Trophoblast cell (in vitro differentiated cells and primary cell): Measurements from ENCODE around the gene SPRYD3.

ENCODE experiments used
- DNase-seq, 2 donors: peaks; one replicate each; pipeline ENCODE4 v3.0.0-alpha.2; 2016
- H2AFZ ChIP-seq: 2 replicates; pipeline ENCODE4 v1.6.1; 2013; ENCODE audit warnings: low read length, moderate library complexity, mild to moderate bottlenecking; ENCODE audit not compliant: insufficient read depth, poor library complexity
- H2AK5ac ChIP-seq: 2 replicates; pipeline ENCODE4 v1.6.1; 2013; ENCODE audit warnings: mild to moderate bottlenecking, low read length
- H2BK120ac ChIP-seq: 2 replicates; pipeline ENCODE4 v1.6.1; 2013; ENCODE audit warnings: low read length, mild to moderate bottlenecking, moderate library complexity; ENCODE audit not compliant: insufficient read depth, poor library complexity
- H2BK12ac ChIP-seq: 2 replicates; pipeline ENCODE4 v1.6.1; 2013; ENCODE audit warnings: mild to moderate bottlenecking, low read length, moderate library complexity
- H2BK5ac ChIP-seq: 2 replicates; pipeline ENCODE4 v1.6.1; 2013; ENCODE audit warnings: low read length, low read depth, moderate library complexity, mild to moderate bottlenecking; ENCODE audit not compliant: poor library complexity
- H3K14ac ChIP-seq: 2 replicates; pipeline ENCODE4 v1.6.1; 2013; ENCODE audit warnings: mild to moderate bottlenecking, low read length
- H3K18ac ChIP-seq: 2 replicates; pipeline ENCODE4 v1.6.1; 2013; ENCODE audit warnings: mild to moderate bottlenecking, low read length
- H3K23ac ChIP-seq: 2 replicates; pipeline ENCODE4 v1.6.1; 2013; ENCODE audit warnings: low read length
- H3K27ac ChIP-seq: 2 replicates; pipeline ENCODE4 v1.5.1; 2013; ENCODE audit warnings: low read depth, mild to moderate bottlenecking, inconsistent platforms, low read length, moderate library complexity
- H3K27me3 ChIP-seq: 2 replicates; pipeline ENCODE4 v1.6.1; 2013; ENCODE audit warnings: inconsistent platforms, mild to moderate bottlenecking, low read length, moderate library complexity; ENCODE audit not compliant: insufficient read depth
- H3K36me3 ChIP-seq, 2 experiments: 1 replicate in 1 of 2; 2 replicates in 1 of 2; pipeline ENCODE4 v1.6.1; 2013; ENCODE audit warnings: low read length in 2 of 2, mild to moderate bottlenecking in 2 of 2, moderate library complexity in 1 of 2; ENCODE audit not compliant: insufficient read depth in 2 of 2, control insufficient read depth in 1 of 2
- H3K4ac ChIP-seq: 2 replicates; pipeline ENCODE4 v1.6.1; 2013; ENCODE audit warnings: low read depth, mild to moderate bottlenecking, low read length, moderate library complexity
- H3K4me1 ChIP-seq, 2 experiments: 1 replicate in 1 of 2; 2 replicates in 1 of 2; pipeline ENCODE4 v1.6.1; 2013; ENCODE audit warnings: low read length in 2 of 2, mild to moderate bottlenecking in 2 of 2, moderate library complexity in 1 of 2; ENCODE audit not compliant: insufficient read depth in 2 of 2, control insufficient read depth in 1 of 2
- H3K4me2 ChIP-seq: 2 replicates; pipeline ENCODE4 v1.6.1; 2013; ENCODE audit warnings: inconsistent platforms, mild to moderate bottlenecking, low read length, moderate library complexity
- H3K4me3 ChIP-seq: 2 replicates; pipeline ENCODE4 v1.5.1; 2013; ENCODE audit warnings: mild to moderate bottlenecking, low read depth, low read length, inconsistent platforms
- H3K79me1 ChIP-seq: one replicate; pipeline ENCODE4 v1.6.1; 2013; ENCODE audit warnings: low read length
- H3K79me2 ChIP-seq: 2 replicates; pipeline ENCODE4 v1.6.1; 2013; ENCODE audit warnings: low read length, mild to moderate bottlenecking; ENCODE audit not compliant: control insufficient read depth, insufficient read depth, poor library complexity
- H3K9ac ChIP-seq: 2 replicates; pipeline ENCODE4 v1.6.1; 2013; ENCODE audit warnings: mild to moderate bottlenecking, low read length
- H3K9me3 ChIP-seq: 2 replicates; pipeline ENCODE4 v1.6.1; 2013; ENCODE audit warnings: low read depth, mild to moderate bottlenecking, control low read depth, inconsistent platforms, low read length; ENCODE audit not compliant: insufficient read depth
- H4K12ac ChIP-seq: 2 replicates; pipeline ENCODE4 v1.6.1; 2013; ENCODE audit warnings: low read depth, mild to moderate bottlenecking, low read length, moderate library complexity
- H4K8ac ChIP-seq: 2 replicates; pipeline ENCODE4 v1.6.1; 2013; ENCODE audit warnings: low read depth, mild to moderate bottlenecking, low read length, moderate library complexity
- H4K91ac ChIP-seq: one replicate; pipeline ENCODE4 v1.6.1; 2013; ENCODE audit warnings: low read depth, mild to moderate bottlenecking, low read length, moderate library complexity
- WGBS: extraction: QIAGEN DNeasy Blood & Tissue Kit; methylation state at CpG from one replicate; pipeline ENCODE4 v1.1.7; 2013; ENCODE audit warnings: missing lambda C conversion rate; ENCODE audit not compliant: insufficient read length, insufficient coverage; ENCODE audit errors: extremely low coverage; 5-methylcytosine and 5-hydroxymethylcytosine counted together

The SPRYD3 gene

GRCh38 chr12:53060064-53060720 is 19.0 kb downstream of the SPRYD3 start:
- Histone ChIP-seq H3K18ac (no peak overlapping the region), H3K4ac (no peak overlapping the region), H2BK12ac (no peak overlapping the region), H3K9ac (no peak overlapping the region), H3K27me3 (no peaks in the 10 kb centered on the region), H3K4me3 (no peak overlapping the region), H2BK120ac (no peak overlapping the region), H3K14ac (no peak overlapping the region), H4K91ac (no peak overlapping the region), H4K12ac (no peak overlapping the region), H3K23ac (no peak overlapping the region), H3K79me2 (no peaks in the 10 kb centered on the region), H3K9me3 (peaks cover 2% of the 10 kb centered on the region), H2BK5ac (no peak overlapping the region), H3K4me2 (no peak overlapping the region), H3K79me1 (no peaks in the 10 kb centered on the region), H3K27ac (no peak overlapping the region), H4K8ac (no peak overlapping the region), H2AK5ac (no peak overlapping the region), H3K36me3 (peaks cover 8 to 10% of the 10 kb centered on the region in 2 experiments), H2AFZ (no peak overlapping the region), H3K4me1 (no peaks in the 10 kb centered on the region)
- no peak for DNase-seq
- WGBS, result no CpG with 5 or more reads among the region's 17 CpGs

GRCh38 chr12:53059434-53060063 is 19.6 kb downstream of the SPRYD3 start:
- Histone ChIP-seq H3K9ac (no peak overlapping the region), H3K18ac (no peak overlapping the region), H3K14ac (no peak overlapping the region), H4K8ac (no peak overlapping the region), H3K79me1 (no peaks in the 10 kb centered on the region), H2BK5ac (no peak overlapping the region), H2BK120ac (no peak overlapping the region), H3K23ac (no peak overlapping the region), H3K4me3 (no peak overlapping the region), H3K36me3 (peaks cover 5 to 6% of the 10 kb centered on the region in 2 experiments), H2AFZ (no peak overlapping the region), H2BK12ac (no peak overlapping the region), H3K4ac (no peak overlapping the region), H3K27me3 (no peaks in the 10 kb centered on the region), H3K79me2 (no peaks in the 10 kb centered on the region), H3K4me1 (no peaks in the 10 kb centered on the region), H4K91ac (no peak overlapping the region), H2AK5ac (no peak overlapping the region), H4K12ac (no peak overlapping the region), H3K4me2 (no peak overlapping the region), H3K9me3 (peaks cover 2% of the 10 kb centered on the region), H3K27ac (no peak overlapping the region)
- WGBS, result no CpG with 5 or more reads among the region's 24 CpGs
- DNase-seq, result no peak

GRCh38 chr12:53058674-53059433 is 20.3 kb downstream of the SPRYD3 start:
- no peak overlapping the region for H3K4me3 ChIP-seq
- H3K36me3 ChIP-seq, result peaks cover 1 to 2% of the 10 kb centered on the region in 2 experiments
- no peaks in the 10 kb centered on the region for H3K79me2 ChIP-seq
- no peak overlapping the region for H3K23ac ChIP-seq
- H3K79me1 ChIP-seq, result peaks cover 2% of the 10 kb centered on the region
- no peak overlapping the region for H2AFZ ChIP-seq
- no peaks in the 10 kb centered on the region for H3K27me3 ChIP-seq
- no peak overlapping the region for H3K27ac ChIP-seq
- H4K12ac ChIP-seq, result no peak overlapping the region
- no peak overlapping the region for H3K18ac ChIP-seq
- WGBS, result no CpG with 5 or more reads among the region's 35 CpGs
- no peak overlapping the region for H4K91ac ChIP-seq
- H2AK5ac ChIP-seq, result no peak overlapping the region
- peaks cover 0 to 1% of the 10 kb centered on the region in 2 experiments for H3K4me1 ChIP-seq
- no peaks in the 10 kb centered on the region for H3K9me3 ChIP-seq
- no peak overlapping the region for H3K9ac ChIP-seq
- DNase-seq, result no peak
- no peak overlapping the region for H3K4ac ChIP-seq
- no peak overlapping the region for H2BK12ac ChIP-seq
- no peak overlapping the region for H4K8ac ChIP-seq
- H3K4me2 ChIP-seq, result no peak overlapping the region
- H2BK5ac ChIP-seq, result no peak overlapping the region
- H3K14ac ChIP-seq, result no peak overlapping the region
- H2BK120ac ChIP-seq, result no peak overlapping the region

- H2AK5ac ChIP-seq, result no peak overlapping the region
- H2AFZ ChIP-seq, result no peak overlapping the region
- peaks cover 2% of the 10 kb centered on the region for H3K79me1 ChIP-seq
- no peaks in the 10 kb centered on the region for H3K9me3 ChIP-seq
- no peak overlapping the region for H2BK120ac ChIP-seq
- no peak overlapping the region for H3K4ac ChIP-seq
- no peak overlapping the region for H4K12ac ChIP-seq
- H3K4me1 ChIP-seq, result peaks cover 6% of the 10 kb centered on the region in 2 experiments
- H3K14ac ChIP-seq, result no peak overlapping the region
- H2BK12ac ChIP-seq, result no peak overlapping the region
- H3K4me3 ChIP-seq, result no peak overlapping the region
- H3K79me2 ChIP-seq, result no peaks in the 10 kb centered on the region
- no peak overlapping the region for H3K18ac ChIP-seq
- H3K9ac ChIP-seq, result no peak overlapping the region
- WGBS, result no CpG with 5 or more reads among the region's 13 CpGs
- H4K91ac ChIP-seq, result no peak overlapping the region
- H3K27ac ChIP-seq, result no peak overlapping the region
- H4K8ac ChIP-seq, result no peak overlapping the region
- DNase-seq, result no peak
- H2BK5ac ChIP-seq, result no peak overlapping the region
- H3K4me2 ChIP-seq, result no peak overlapping the region
- H3K23ac ChIP-seq, result no peak overlapping the region
- H3K36me3 ChIP-seq, result no peaks in the 10 kb centered on the region
- H3K27me3 ChIP-seq, result no peaks in the 10 kb centered on the region
These were observed 21.2 kb downstream of the SPRYD3 start for GRCh38 chr12:53057816-53058500.
